ENCODE measurements around the gene POLR2E.
"Not testable (repeated sequence)": the region's sequence is repeated elsewhere in the genome, so short reads cannot be mapped to it uniquely, and the experiment has no call there.

POLR2E gene

DNA sequence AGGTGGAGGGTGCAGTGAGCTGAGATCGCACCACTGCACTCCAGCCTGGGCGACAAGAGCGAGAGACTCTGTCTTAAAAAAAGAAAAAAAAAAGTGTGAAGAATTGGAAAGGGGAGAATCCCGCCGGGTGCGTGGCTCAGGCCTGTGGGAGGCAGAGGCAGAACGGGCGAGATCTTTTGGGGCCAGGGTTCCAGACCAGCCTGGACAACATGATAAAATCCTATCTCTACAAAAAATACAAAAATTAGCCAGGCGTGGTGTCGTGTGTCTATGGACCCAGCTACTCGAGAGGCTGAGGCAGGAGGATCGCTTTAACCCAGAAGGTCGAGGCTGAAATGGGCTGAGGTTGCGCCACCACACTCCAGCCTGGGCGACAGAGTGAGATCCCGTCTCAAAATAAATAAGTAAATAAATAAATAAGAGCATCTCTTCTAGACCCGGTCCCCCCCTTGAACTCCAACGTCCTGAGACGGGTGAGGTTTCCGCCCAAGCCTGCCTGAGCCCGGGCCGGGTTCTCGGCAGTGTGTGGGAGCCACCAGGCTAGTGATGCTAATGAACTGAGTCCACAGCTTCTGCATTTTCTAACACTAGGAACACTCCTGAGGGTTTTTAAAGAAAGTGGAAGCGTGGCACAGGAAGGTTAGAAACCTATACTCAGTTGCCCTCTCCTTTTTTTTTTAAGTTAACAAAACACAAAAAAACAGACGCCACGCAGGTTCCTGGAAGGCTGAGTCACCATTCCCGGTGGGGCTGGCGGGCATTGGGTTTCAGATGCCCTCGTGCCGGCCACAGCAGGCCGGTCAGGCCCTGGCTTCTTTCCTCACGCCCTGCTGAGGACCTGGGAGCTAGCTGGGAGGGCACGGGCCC lies 30.7 kb upstream of the POLR2E start:
- DNase-seq, result no peak

DNA sequence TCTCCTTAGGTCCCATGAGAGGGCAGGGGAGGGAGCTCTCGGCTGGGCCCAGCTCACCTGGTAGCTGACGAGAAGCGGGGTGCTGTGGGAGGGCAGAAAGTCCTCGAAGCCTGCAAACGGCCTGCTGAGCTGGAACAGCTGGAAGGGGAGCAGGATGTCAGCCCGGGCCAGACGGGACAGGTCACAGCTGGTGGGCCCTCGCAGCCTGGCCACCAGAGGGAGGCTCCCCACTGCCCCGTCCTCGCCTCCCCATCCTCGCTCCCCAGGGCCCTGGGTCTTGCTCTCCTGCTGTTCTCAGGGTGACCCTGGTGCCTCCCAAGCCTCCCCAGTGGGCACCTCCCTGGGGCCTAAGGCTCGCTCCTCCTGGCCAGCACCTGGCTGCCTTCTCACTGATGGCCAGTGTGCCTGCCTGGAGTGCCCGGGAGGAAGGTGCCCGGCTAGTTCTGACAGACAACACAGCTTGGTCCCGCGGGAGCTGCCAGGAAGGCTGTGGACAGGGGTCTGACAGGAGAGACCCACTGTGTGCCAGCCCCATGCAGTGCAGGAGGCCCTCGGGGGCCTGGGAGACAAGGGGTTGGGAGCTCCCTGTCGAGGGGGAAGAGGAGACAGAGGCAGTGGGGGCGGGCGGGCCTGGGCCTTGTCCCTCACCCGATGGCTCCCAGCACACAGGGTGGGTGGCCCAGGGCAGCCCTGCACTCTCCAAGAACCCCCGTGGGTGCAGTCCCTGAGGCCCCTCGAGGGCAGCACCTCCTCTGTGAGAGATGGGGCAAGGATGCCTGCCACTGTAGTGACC lies 28.9 kb upstream of the POLR2E start:
- DNase-seq, result no peak

DNA sequence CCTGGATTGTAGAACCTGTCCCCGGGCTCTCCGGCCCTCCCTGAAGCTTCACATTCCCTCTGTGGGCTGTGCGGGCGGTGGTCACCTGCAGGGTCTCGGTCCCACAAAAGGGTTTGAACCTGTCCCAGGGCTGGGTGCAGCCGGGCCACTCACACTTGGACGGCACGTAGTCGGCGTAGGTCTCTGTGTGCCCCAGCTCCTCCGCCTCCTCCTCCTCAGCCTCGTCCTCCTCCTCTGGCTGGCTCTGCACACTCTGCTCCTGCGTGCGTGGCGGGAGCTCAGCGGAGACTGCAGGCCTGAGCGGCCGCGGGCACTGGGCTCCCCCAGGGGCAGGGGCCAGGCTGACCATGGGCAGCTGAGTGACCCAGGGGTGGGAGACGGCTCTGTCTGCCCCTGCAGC lies 28.2 kb upstream of the POLR2E start:
- no peak for DNase-seq

DNA sequence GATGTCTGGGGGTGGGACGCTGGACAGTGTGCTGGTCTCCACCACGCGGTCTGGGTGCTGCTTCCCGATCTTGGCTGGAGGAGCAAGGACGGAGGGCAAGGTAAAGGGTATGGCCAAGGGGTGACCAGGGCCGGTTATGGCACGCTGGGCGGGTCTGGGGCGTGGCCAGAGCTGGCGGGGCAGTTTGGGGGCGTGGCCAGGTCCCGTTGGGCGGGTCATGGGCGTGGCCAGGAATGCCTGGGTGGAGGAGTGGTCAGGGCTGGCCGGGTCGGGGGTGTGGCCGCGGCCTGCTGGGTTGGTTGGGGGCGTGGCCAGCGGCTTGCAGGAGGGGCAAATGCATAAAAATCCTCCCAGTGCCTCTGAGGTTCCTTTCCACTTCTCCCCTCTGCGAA lies 27.8 kb upstream of the POLR2E start:
- no peak for DNase-seq

DNA sequence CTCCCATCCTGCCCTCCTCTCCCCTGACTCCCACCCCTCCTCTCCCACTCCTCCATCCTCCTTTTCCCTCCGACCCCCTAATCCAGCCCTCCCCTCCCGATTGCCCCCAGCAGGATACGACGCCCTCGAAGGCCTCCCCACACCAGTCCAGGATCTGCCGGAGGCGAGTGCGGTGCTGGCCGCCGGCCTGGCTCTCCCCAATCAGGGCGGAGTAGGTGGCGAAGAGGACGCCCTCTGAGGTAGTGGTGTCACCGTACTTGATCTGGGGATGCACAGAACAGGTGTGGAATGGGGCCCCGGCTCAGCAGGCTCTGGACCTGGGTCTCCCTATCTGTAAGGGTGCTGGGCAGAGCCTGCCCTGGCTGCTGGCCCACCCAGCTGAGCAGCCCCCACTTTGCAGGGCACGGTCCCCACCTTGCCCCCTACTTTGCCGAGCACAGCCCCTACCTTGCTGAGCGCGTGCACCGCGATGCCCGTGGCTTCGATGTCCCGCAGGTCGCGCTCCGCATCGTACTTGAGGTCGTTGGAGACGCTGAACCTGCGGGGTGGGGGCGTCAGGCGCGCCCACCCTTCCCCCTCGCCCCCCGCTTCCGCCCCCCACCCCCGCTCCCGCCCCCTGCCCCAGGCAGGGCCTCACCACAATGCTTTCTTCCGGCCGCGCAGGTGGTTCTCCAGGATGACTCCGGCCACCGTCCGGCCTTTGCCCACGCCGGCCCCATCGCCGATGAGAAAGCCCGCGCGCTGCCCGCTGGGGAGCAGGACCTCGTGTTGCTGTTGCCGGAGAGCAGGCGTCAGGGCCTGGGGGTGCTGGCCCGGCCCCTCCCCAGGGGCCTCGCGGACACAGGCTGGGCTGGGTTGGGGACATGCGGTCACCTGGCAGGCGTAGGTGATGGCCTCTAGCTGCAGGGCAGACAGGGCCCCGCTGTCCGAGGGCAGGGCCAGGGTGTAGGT lies 27.1 kb upstream of the POLR2E start:
- no peak for DNase-seq

DNA sequence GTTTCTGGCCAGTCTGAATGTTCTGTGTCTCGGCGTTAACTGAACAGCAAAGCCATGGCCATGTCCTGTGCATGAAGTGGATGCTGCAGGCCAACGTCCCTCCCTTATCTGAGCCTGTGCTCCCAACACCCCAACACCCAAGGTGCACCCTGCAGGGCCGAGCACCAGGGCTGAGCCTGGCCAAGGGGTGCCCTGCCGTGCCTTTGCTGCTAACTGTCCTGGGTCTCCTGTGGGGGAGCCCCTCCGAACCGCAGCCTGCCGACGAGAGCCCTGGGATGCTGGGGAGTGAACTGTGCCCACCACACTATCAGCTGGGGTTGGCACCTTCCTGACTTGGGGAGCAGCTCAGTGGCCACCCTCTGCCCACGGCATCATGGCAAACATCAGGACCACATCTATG lies 26.2 kb upstream of the POLR2E start:
- DNase-seq, result no peak

DNA sequence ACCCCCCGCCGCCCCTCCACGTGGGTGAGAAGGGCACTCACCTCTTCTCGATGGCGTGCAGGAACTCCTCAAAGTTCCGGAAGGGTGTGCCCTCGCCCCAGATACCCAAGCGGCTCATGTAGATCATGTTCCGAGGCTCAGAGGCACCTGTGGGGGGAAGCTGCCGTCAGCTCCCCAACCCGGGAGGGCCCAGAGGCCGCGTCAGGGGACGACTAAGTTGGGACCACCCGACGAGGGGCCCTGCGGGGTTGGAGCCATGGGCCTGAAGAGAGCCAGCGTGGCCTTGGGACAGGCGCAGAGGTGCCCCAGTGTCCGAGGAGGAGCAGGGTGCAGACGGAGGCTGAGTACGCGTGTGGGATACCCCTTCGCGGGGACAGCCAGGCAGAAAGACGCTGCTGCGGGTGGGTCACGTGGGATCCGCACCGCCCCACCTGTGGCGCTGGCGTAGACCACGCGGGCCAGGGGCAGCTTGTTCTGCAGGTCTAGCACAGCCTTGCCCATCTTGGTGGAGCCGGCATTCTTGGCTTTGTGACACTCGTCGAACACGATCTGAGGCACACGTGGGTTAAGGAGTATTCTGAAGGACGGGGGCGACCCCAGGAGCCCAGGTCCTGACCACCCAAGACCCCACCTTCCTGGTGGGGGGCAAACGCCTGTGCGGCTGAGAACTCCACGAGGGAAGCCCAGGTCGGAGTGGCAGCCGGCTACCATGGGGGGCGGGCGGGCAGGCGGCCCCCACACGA lies 24.5 kb upstream of the POLR2E start:
- no peak for DNase-seq

DNA sequence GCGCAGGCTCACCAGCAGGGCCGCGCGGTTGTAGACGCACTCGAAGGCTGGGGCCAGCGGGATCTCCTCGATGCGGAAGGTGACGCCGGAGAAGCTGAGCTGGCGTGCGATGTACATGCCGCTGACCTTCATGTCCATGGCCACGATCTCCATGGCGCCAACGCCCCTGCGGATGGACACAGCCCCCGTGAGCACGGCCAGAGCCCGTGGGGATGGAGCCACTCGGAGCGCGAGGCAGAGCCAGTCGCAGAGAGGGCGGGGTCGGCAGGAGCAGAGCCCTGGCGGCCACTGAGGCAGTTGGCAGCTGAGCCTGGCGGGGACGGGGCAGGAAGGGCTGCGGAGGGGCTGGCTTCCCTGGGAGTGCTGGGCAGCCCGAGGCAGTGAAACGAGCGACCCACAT lies 23.8 kb upstream of the POLR2E start:
- DNase-seq, result no peak

DNA sequence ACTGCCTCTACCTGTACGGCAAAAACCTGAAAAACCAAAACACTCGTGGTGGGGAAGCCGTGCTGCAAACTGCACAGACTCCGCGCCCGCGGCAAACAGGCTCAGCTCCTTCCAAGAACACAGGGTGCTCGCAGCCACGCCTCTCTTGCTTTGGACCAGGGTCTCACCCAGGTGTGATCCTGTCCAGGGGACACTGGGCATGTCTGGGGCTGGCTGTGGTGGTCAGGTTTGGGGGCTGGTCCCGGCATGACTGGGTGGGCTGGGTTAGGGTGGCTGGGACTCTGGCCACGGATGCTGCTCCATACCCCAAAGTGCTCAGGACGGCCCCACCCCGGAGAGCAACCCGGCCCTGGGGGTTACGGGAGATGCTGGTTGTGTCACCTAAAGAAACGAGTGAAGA lies 22.5 kb upstream of the POLR2E start:
- no peak for DNase-seq

DNA sequence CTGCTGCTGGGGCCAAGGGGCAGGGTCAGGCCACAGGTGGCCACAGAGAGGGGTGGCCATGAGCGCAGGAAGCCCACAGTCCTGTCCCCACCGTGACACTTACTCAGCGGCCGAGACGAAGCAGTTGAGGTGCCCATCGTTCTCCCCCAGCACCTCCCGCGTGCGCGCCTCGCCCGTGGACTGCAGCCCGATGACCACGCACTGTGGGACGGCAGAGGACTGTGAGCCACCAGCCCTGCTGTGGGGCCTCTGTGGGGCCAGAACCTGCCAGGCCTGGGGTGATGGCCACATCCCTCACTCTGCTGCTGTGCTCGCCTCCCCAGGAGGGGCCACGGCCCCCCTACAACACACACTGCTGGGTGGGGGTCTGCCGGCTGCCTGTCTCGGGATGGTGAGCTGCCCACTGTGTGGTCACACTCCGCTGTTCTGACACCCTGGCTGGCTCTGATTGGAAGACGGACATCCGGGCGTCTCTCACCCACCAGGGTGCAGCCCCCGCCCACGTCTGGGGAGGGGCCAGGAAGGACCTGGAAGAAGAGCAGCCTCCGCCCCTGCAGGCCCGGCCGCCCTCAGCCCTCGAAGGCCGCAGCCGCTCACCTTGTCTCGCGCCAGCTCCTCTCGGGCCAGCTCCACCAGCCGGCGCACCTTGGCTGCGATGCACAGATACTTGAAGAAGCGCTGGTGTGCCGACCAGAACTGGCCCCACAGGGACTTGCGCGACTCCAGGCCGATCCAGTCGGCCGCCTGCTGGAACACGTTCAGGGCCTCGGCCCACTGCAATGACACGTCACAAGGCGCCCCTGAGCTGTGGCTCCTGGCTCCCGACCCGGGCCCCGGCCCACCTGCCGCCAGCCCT lies 21.8 kb upstream of the POLR2E start:
- no peak for DNase-seq

DNA sequence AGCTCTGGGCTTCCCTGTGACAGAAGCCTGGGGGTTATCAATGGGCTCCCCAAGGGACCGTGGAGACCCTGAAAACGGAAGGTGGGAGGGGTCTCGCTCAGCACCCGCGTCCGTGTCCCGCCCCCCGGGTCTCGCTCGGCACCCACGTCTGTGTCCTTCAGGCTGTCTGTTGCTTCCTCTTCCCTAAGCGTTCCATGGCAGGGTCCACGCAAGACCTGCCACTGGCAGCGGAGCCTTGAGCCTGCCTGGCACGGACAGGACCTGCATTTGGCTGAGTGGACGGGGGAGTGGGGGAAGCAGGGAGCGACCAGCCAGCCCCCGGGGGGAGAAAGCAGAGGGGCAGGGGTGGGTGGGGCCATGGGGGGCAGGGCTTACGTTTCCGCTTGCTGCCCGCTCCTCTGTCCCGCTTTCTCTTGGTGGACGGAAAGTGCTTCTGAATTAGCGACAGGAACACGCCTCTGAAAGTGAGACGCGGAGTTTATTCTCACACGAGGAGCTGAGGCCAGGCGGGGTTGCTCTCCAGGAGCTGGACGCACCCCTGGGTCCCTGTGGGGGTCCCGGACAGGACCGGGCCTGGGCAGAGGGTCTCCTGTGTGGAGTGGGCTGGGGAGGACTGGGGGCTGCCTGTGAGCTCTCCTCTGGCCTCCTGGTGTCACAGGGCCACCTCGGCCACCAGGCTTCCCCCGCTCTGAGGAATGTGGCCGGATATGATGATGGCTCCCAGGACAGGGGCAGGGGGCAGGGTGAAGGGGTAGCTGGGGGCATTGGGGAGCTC lies 20.7 kb upstream of the POLR2E start:
- no peak for DNase-seq

DNA sequence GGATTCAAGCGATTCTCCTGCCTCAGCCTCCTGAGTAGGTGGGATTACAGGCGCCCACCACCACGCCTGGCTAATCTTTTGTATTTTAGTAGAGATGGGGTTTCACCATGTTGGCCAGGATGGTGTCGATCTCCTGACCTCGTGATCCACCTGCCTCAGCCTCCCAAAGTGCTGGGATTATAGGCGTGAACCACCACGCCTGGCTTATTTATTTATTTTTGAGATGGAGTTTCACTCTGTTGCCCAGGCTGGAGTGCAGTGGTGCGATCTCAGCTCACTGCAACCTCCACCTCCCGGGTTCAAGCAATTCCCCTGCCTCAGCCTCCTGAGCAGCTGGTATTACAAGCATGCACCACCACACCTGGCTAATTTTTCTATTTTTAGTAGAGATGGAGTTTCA lies 19.6 kb upstream of the POLR2E start:
- not testable (repeated sequence) for DNase-seq

DNA sequence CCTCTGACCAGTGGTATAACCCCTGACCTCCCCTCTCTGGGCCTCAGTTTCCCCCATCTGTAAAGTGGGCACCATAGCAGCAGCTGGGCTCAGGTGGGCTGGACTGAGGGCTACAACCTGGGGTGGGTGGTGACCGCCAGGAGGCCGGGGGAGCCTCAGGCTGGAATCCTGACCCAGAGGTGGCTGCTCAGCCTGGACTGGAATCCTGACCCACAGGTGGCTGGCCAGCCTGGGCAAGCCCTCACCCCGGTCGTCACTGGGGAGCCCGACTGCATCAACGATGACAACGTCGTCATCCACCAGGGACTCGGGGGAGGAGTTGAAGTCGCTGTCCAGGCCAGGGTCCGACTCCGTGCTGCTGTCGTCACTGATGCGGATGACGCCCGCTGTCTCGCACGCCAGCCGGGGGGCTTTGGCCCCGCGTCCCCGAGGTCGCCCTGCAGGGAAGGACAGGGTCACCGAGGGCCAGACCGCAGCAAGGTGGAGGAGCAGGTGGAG lies 18.9 kb upstream of the POLR2E start:
- DNase-seq, result no peak

DNA sequence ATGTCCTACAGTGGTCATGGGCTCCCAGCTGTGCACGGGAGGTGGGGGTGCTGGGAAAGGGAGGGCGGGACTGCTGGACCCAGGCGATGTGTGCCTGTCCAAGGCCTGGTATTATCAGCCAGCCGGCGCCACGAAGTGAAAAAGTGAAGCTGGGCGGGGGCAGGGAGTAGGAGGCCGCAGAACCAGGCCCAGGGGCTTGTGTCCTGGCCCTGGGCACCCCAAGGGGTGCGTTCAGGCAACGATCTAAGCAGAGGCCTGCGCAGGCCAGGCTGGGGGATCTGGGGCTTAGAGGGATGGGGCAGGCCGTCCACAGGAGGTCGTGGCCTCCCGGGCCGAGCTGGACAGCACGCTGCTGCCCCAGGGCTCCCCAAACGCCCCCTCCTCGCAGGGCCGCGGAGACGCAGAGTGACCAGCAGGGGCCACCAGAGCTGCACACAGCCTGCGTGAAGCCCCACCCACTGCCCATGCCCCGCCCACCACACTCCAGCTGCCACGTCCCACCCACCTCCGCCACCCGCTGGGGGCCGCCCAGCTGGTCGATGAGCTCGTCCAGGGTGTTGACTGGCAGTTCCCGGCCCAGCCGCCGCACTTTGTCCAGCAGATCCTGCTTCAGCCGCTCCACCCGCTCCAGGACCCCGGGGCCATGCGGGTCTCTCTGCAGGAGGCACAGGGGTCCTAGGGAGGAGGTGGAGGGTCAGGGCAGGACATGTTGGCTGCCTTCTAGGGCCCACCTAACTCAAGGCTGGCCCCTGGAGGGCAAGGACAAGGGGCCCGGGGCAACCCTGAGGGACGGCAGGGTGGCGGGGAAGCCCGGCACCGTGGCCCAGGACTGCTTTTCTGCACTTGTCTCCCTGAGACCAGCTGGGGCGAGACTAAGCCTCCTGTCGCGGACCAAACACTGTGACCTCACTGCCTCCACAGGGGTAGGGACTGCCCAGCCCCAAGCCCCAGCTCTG lies 18.1 kb upstream of the POLR2E start:
- no peak for DNase-seq

DNA sequence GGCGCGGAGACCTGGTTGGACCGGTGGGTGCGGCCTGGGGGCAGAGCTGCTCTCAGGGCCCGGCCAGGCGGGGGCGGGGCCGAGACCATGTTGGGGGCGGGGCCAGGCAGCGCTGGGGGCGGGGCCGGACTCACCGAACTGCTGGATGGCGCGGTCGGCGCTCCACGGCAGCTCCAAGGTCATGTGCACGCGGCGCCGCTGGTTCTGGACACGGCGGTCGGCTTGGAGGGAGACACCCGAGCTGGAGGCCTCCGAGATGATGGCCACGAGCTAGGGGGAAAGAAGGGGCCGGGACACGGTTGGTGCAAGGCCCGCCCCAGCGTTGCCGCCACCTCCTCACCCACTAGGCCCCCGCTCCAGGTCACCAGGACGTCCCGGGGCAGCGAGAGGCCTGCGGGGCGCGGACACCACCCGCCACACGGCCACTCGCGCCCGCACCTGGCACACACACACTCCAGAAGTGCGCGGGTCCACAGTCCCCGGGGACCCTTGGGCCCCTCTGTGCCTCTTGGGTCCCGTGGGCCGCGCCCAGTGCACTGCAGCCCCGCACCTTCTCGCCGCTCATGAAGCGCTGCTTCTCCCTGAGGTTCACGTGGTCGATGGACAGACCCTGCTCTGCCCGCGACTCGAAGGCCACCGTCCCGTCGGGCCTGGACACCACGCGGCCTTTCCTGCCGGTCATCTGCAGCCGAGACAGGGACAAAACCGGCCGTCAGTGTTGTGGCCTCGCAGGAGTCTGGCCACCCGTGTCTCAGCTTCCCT lies 17.3 kb upstream of the POLR2E start:
- DNase-seq, result no peak

DNA sequence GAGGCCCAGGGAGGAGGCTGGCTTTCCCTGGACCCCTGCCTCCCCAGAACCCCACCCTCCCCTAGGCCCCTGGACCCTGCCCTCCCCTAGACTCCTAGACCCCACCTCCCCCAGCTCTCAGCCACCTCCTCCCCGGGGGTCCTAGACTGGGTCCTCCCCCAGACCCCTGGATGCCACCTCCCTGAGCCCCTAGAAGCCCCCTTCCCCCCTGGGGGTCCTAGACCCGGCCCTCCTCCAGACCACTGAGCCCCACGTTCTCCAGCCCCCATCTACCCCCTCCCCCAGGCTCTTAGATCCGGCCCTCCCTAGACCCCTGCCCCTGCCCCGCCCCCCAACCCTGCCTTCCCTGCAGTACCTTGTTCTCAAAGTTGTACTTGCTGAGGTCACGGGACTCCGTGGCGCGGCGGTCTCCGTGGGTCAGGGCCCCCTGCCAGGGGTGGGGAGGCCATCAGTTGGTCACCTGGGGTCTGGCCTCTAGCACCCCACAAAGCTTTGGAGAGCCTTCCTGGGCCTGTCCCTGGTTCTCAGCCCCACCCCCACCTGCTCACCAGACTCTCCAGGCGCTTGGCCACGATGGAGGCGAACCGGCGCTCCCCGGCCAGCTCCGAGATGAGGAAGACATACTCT lies 16.6 kb upstream of the POLR2E start:
- no peak for DNase-seq

DNA sequence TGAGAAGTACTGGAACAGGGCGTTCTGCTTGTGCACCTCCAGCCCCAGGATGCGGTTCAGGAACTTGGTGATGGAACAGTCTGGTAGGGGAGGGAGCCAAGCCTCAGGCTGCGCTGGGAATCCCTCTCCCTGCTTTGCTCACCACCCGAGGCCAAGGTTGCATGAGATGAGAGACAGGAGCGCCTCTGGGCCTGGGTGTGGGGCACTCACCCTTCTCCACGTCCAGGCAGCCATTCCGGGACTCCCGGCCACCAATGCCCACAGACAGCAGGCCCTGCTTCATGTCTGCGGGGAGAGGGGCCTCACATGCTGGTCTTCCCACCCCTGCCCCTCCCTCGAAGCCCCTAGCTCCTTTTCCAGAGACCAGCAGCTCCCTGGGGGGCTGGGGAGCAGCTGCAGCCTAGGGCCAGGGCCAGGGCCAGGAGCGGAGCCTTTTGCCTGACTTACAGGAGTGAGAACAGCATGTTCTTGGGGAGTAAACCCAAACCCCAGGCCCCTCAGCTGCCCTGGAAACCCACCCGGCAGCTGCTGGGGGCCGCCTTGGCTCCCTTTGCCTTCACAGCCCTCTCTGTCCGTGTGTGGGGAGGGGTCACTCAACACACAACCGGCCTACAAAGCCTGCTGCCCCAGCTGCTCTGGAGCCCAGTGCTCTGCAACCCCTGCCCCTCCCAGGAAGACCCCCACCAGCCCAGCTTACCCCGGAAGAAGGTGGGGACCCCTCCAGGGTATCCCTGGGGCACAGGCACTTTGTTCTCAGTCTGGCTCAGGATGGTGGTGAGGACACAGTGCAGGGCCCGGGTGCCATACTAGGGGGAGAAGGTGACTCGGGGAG lies 15.8 kb upstream of the POLR2E start:
- DNase-seq, result no peak
